ENCODE results near the gene RBM15B. TPM values are rescaled to one million over a fixed set of nuclear protein-coding genes. Genes with fewer than 3 reads are reported as not detected.

The RBM15B gene, protein sequence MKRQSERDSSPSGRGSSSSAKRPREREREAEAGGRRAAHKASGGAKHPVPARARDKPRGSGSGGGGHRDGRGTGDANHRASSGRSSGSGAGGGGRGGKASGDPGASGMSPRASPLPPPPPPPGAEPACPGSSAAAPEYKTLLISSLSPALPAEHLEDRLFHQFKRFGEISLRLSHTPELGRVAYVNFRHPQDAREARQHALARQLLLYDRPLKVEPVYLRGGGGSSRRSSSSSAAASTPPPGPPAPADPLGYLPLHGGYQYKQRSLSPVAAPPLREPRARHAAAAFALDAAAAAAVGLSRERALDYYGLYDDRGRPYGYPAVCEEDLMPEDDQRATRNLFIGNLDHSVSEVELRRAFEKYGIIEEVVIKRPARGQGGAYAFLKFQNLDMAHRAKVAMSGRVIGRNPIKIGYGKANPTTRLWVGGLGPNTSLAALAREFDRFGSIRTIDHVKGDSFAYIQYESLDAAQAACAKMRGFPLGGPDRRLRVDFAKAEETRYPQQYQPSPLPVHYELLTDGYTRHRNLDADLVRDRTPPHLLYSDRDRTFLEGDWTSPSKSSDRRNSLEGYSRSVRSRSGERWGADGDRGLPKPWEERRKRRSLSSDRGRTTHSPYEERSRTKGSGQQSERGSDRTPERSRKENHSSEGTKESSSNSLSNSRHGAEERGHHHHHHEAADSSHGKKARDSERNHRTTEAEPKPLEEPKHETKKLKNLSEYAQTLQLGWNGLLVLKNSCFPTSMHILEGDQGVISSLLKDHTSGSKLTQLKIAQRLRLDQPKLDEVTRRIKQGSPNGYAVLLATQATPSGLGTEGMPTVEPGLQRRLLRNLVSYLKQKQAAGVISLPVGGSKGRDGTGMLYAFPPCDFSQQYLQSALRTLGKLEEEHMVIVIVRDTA
- 10 to 100 TPM; 21.1 to 22.8 TPM for total RNA-seq

DNA sequence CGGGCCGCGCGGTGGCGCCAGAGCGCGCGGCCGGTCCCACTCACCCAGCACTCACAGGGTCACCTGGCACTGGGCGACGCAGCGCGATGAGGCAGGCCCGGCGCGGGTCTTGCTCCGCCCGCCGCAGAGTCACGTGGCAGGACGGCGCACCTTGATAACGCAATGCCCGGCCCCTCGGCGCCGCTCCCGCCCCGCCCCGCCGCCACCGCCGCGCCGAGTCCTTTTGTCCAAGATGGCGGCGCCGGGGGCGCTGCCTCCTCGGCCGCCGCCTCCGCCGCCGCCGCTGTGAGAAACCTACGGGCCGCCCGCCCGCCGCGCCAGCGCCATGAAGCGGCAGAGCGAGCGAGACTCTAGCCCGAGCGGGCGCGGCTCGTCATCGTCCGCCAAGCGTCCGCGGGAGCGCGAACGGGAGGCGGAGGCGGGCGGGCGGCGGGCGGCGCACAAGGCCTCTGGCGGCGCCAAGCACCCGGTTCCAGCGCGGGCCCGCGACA, at the start of gene RBM15B:
RBM15B (plus strand) TSS at position 211 of the 491 bp plus-strand sequence; CDS start at position 326, 115 bp downstream.
- peaks cover 0 to 2% of the 10 kb centered on the region in 2 donors for H3K36me3 ChIP-seq (replicated peaks in 1 of 2; ENCODE audit: insufficient read depth in 1 of 2, low read depth in 2 of 2)
- WGBS, 2 donors = 1% methylated on average over 50 of the region's 83 CpGs; no CpG with 5 or more reads in 1 of the 2 donors
- TF ChIP-seq POLR2A (IDR thresholded peaks at IDR 0.05) = peak; percentile 20 to 83 (median 50)
- TF ChIP-seq, protein P1, sequence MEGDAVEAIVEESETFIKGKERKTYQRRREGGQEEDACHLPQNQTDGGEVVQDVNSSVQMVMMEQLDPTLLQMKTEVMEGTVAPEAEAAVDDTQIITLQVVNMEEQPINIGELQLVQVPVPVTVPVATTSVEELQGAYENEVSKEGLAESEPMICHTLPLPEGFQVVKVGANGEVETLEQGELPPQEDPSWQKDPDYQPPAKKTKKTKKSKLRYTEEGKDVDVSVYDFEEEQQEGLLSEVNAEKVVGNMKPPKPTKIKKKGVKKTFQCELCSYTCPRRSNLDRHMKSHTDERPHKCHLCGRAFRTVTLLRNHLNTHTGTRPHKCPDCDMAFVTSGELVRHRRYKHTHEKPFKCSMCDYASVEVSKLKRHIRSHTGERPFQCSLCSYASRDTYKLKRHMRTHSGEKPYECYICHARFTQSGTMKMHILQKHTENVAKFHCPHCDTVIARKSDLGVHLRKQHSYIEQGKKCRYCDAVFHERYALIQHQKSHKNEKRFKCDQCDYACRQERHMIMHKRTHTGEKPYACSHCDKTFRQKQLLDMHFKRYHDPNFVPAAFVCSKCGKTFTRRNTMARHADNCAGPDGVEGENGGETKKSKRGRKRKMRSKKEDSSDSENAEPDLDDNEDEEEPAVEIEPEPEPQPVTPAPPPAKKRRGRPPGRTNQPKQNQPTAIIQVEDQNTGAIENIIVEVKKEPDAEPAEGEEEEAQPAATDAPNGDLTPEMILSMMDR (IDR thresholded peaks at IDR 0.05) = peak in 6 of 7 experiments; percentile 83 to 98 (median 91)
- no peaks in the 10 kb centered on the region for H3K9me3 ChIP-seq
- H3K27ac ChIP-seq = peak within 1 kb of the TSS; percentile 82 to 90 (median 85)
- H3K27me3 ChIP-seq = no peaks in the 10 kb centered on the region
- ATAC-seq (peak; percentile 93), DNase-seq (peak; percentile 98 to 99 (median 98))
- peaks cover 88% of the 10 kb centered on the region for H3K4me1 ChIP-seq
- peak within 1 kb of the TSS; percentile 46 to 75 for H3K4me3 ChIP-seq
- intact Hi-C loops (cut with DNase I) = loop anchor here (10.0 kb wide), 1 partner anchor 284 kb away; the partner anchor contains the start of gene TEX264

DNA sequence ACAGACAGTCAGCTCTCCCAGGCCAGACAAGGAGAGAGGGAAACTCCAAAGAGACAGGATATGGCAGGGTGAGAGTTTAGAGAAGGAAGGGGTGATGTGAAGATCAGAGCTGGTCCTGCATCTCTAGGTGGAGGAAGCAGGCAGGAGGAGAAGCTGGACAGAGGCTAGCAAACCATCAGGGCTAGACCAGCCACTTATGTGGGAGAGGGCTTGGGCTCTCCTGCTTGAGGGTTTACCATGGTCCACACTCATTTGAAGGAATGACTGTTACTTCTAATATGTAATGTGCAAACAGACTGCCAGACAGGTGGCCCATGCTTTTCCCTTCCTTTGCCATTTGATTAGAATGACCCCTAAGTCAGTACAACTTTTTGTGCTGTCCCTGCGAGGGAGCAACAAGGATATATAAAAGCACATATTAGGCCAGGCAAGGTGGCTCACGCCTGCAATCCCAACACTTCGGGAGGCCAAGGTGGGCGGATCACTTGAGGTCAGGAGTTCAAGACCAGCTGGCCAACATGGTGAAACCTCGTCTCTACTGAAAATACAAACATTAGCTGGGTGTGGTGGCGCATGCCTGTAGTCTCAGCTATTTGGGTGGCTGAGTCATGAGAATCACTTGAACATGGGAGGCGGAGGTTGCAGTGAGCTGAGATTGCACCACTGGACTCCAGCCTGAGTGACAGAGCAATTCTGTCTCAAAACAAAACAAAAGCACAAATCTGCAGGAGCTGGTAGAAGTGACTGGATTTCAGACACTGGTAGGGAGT, 47.0 kb upstream of the RBM15B start:
- Histone ChIP-seq H3K4me3 (no peak overlapping the region), H3K27me3 (no peaks in the 10 kb centered on the region), H3K4me1 (no peaks in the 10 kb centered on the region), H3K27ac (no peak overlapping the region), H3K9me3 (no peaks in the 10 kb centered on the region), H3K36me3 (replicated peaks in 1 of 2; ENCODE audit: insufficient read depth in 1 of 2, low read depth in 2 of 2) (no peaks in the 10 kb centered on the region)
- no peak for TF ChIP-seq POLR2A (IDR thresholded peaks at IDR 0.05)
- TF ChIP-seq, protein P1 (IDR thresholded peaks at IDR 0.05) = no peak
- 76 to 80% methylated on average over 5 to 7 of the region's 7 CpGs for WGBS, 2 donors
- DNase-seq (no peak), ATAC-seq (no peak)
- intact Hi-C loops (cut with DNase I) = no loop called here

DNA sequence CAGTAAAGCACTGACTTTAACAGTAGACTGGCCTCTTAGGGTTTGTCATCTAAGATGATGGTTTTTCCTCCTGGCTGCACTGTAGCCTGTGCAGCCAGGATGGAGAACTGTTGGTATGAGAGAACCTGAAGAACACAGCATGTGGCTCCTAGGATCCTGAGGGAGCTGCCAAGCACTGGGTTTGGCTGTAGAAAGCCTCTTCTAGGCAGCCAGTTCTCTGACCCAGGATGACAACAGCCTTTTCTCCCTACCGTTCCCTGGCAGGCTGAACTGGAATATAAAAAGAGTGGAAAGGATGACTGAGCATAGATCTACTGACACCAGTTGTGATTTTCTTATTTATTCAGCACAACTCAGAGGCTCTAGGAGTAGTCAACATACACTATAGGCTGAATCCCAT, 40.3 kb upstream of the RBM15B start:
- intact Hi-C loops (cut with DNase I) = no loop called here
- Histone ChIP-seq H3K27ac (no peak overlapping the region), H3K27me3 (no peaks in the 10 kb centered on the region), H3K4me3 (no peak overlapping the region), H3K36me3 (replicated peaks in 1 of 2; ENCODE audit: insufficient read depth in 1 of 2, low read depth in 2 of 2) (no peaks in the 10 kb centered on the region), H3K4me1 (no peaks in the 10 kb centered on the region), H3K9me3 (no peaks in the 10 kb centered on the region)
- no peak for TF ChIP-seq POLR2A (IDR thresholded peaks at IDR 0.05)
- TF ChIP-seq, protein P1 (IDR thresholded peaks at IDR 0.05) = no peak
- no peak for DNase-seq
- 83 to 92% methylated on average over 1 of the region's 1 CpG for WGBS, 2 donors
- ATAC-seq = no peak

DNA sequence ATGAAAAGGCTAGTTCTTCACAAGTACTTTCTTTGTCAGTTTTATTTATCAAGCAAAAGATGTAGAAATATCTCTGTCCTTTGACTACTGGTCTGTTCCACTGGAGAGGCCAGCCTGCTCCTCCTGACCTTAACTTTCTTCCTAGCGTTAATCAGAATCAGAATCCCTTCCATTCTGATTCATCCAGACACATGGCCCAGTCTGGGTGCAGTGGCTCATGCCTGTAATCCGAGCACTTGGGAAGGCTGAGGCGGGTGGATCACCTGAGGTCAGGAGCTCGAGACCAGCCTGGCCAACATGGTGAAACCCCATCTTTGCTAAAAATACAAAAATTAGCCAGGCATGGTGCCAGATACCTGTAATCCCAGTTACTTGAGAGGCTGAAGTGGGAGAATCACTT, 38.0 kb upstream of the RBM15B start:
- Histone ChIP-seq H3K9me3 (no peaks in the 10 kb centered on the region), H3K4me1 (no peaks in the 10 kb centered on the region), H3K36me3 (replicated peaks in 1 of 2; ENCODE audit: insufficient read depth in 1 of 2, low read depth in 2 of 2) (no peaks in the 10 kb centered on the region), H3K4me3 (no peak overlapping the region), H3K27me3 (no peaks in the 10 kb centered on the region), H3K27ac (no peak overlapping the region)
- TF ChIP-seq, protein P1 (IDR thresholded peaks at IDR 0.05) = no peak
- TF ChIP-seq POLR2A (IDR thresholded peaks at IDR 0.05) = no peak
- intact Hi-C loops (cut with DNase I) = no loop called here
- 80 to 93% methylated on average over 4 of the region's 4 CpGs for WGBS, 2 donors
- ATAC-seq (no peak), DNase-seq (no peak)

Measured in body of pancreas (tissue), 4 donors.